Central memory CD8-positive, alpha-beta T cell (primary cell): ENCODE data around the gene SLC17A1.

Experiments used
- ATAC-seq: fragments of 150-1000 bp; cut with Tn5 transposase; replicated peaks from 2 replicates; pipeline ENCODE4 v1.10.0; 2022; ENCODE audit warnings: mild to moderate bottlenecking, moderate FRiP score, moderate number of reproducible peaks; ENCODE audit not compliant: poor library complexity, severe bottlenecking; ENCODE audit errors: extremely low read depth
- DNase-seq, 2 donors: peaks; one replicate each; pipeline ENCODE4 v3.0.0; 2021; ENCODE audit warnings: low spot score in 2 of 2
- H3K27ac Mint-ChIP-seq: one replicate; pipeline ENCODE4 v1.8.0; 2022; ENCODE audit warnings: low read depth, mild to moderate bottlenecking, moderate library complexity, mixed read lengths
- H3K27me3 Mint-ChIP-seq: one replicate; pipeline ENCODE4 v1.8.0; 2022; ENCODE audit warnings: mixed read lengths
- H3K36me3 Mint-ChIP-seq: one replicate; pipeline ENCODE4 v1.8.0; 2022; ENCODE audit warnings: mild to moderate bottlenecking, moderate library complexity, mixed read lengths; ENCODE audit not compliant: insufficient read depth
- H3K4me1 Mint-ChIP-seq: one replicate; pipeline ENCODE4 v1.8.0; 2022; ENCODE audit warnings: mixed read lengths
- H3K4me3 Mint-ChIP-seq: one replicate; pipeline ENCODE4 v1.8.0; 2022; ENCODE audit warnings: mild to moderate bottlenecking, moderate library complexity, mixed read lengths
- H3K9me3 Mint-ChIP-seq: one replicate; pipeline ENCODE4 v1.8.0; 2022; ENCODE audit warnings: mixed read lengths

SLC17A1 gene

DNA sequence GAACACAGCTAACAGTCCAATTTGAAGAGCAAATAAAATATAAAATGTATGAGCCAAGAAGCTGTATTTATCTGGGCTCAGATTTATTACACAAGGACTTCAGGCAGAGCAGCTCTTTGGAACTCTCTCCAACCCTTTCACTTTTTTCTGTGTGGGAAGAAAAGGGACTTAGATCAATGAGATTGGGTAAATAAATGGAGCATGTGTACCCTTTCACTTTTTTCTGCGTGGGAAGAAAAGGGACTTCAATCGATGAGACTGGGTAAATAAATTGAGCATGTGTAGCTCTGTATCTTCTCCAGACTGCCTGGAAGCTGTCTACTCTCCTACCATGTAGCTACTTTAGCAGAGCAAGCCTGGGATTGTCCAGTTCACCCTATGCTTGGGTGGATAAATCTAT, 31.5 kb upstream of the SLC17A1 start:
- no peak for ATAC-seq
- Mint-ChIP-seq H3K4me1 (peaks cover 40% of the 10 kb centered on the region), H3K4me3 (no peak overlapping the region), H3K36me3 (peaks cover 8% of the 10 kb centered on the region), H3K27me3 (peaks cover 21% of the 10 kb centered on the region), H3K9me3 (peaks cover 13% of the 10 kb centered on the region), H3K27ac (no peak overlapping the region)
- DNase-seq, result no peak

- Mint-ChIP-seq H3K27ac (no peak overlapping the region), H3K27me3 (peaks cover 28% of the 10 kb centered on the region), H3K4me1 (peaks cover 44% of the 10 kb centered on the region), H3K36me3 (peaks cover 8% of the 10 kb centered on the region), H3K9me3 (peaks cover 13% of the 10 kb centered on the region), H3K4me3 (no peak overlapping the region)
- ATAC-seq, result no peak
- DNase-seq, result no peak
These were observed 30.3 kb upstream of the SLC17A1 start for GRCh38 chr6:25862199-25862598.

DNA sequence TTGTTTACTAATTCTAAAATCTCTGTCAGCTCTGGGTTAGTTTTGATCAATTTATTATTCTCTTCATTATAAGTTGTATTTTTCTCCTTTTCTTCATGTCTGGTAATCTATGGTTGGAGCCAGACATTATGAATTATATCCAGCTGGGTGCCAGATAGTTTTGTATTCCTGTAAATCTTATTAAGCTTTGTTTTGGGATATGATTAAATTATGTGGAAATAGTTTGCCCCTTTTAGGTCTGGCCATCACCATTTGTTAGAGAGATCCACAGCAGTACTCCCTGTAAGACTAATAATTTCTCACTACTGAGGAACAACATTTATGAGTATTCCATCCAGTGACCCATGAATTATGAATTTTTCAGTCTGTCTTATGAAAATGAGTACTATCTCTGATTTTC, 20.9 kb upstream of the SLC17A1 start:
- ATAC-seq, result no peak
- no peak overlapping the region for H3K4me3 Mint-ChIP-seq

DNA sequence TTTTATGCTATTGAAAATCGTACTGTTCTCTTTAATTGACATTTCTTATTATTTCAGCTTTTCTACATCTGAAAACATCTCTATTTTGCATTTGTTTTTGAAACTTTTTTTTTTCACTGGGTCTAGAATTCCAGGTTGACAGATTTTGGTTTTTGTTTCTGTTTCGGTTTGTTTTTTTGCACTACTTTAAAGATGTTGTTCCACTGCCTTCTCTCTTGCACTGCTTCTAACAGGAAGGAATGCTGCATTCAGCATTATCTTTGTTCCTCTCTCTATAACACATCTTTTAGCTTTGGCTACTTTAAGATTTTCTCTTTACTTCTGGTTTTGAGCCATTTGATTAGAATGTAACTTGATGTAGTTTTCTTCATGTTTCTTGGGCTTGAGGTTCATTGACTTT, 20.1 kb upstream of the SLC17A1 start:
- Mint-ChIP-seq H3K9me3 (no peaks in the 10 kb centered on the region), H3K4me1 (peaks cover 6% of the 10 kb centered on the region), H3K4me3 (no peak overlapping the region), H3K27ac (no peak overlapping the region), H3K27me3 (peaks cover 5% of the 10 kb centered on the region), H3K36me3 (no peaks in the 10 kb centered on the region)
- DNase-seq, result no peak
- ATAC-seq, result no peak

More for the DNA sequence above, 20.9 kb upstream of the SLC17A1 start:
- Mint-ChIP-seq H3K36me3 (no peaks in the 10 kb centered on the region), H3K27me3 (peaks cover 2% of the 10 kb centered on the region), H3K9me3 (no peaks in the 10 kb centered on the region), H3K4me1 (peaks cover 6% of the 10 kb centered on the region), H3K27ac (no peak overlapping the region)
- DNase-seq, result no peak

- H3K36me3 Mint-ChIP-seq, result peaks cover 2% of the 10 kb centered on the region
- no peaks in the 10 kb centered on the region for H3K9me3 Mint-ChIP-seq
- no peaks in the 10 kb centered on the region for H3K4me1 Mint-ChIP-seq
- ATAC-seq (no peak), DNase-seq (no peak)
- H3K4me3 Mint-ChIP-seq, result no peak overlapping the region
- peaks cover 23% of the 10 kb centered on the region for H3K27me3 Mint-ChIP-seq
- no peak overlapping the region for H3K27ac Mint-ChIP-seq
These were observed 12.7 kb upstream of the SLC17A1 start for GRCh38 chr6:25844518-25844917.

DNA sequence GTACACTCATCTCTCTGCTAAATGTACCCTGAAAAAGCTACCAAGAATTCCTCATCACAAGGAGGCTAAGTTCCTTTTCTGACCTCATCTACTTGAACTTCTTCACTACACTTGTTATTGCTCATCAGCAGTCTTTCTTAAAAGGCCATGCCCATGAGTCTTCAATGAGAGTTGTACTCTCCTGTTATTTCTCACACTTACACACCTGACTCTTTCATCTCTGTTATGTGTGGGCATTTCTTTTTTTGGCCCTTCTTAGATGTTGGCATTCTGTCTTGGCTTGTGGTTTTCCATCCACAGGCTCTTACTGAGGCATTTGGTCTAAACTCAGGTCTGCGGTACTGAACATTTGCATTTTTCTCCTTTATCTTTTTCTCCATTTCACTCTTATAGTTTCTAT, 10.7 kb upstream of the SLC17A1 start:
- Mint-ChIP-seq H3K4me3 (no peak overlapping the region), H3K36me3 (peaks cover 2% of the 10 kb centered on the region), H3K9me3 (no peaks in the 10 kb centered on the region), H3K27ac (no peak overlapping the region), H3K4me1 (no peaks in the 10 kb centered on the region), H3K27me3 (peaks cover 23% of the 10 kb centered on the region)
- no peak for DNase-seq
- ATAC-seq, result no peak

GRCh38 chr6:25835442-25836283, 3.8 kb upstream of the SLC17A1 start:
- no peak for DNase-seq
- H3K9me3 Mint-ChIP-seq, result no peaks in the 10 kb centered on the region
- H3K4me1 Mint-ChIP-seq, result no peaks in the 10 kb centered on the region
- peaks cover 26% of the 10 kb centered on the region for H3K27me3 Mint-ChIP-seq
- H3K4me3 Mint-ChIP-seq, result no peak overlapping the region
- no peak for ATAC-seq
- no peak overlapping the region for H3K27ac Mint-ChIP-seq
- peaks cover 2% of the 10 kb centered on the region for H3K36me3 Mint-ChIP-seq

GRCh38 chr6:25834950-25835349, 3.1 kb upstream of the SLC17A1 start:
- H3K4me3 Mint-ChIP-seq, result no peak overlapping the region
- ATAC-seq (no peak), DNase-seq (no peak)
- no peaks in the 10 kb centered on the region for H3K4me1 Mint-ChIP-seq
- peaks cover 2% of the 10 kb centered on the region for H3K36me3 Mint-ChIP-seq
- H3K27me3 Mint-ChIP-seq, result peaks cover 26% of the 10 kb centered on the region
- H3K9me3 Mint-ChIP-seq, result no peaks in the 10 kb centered on the region
- H3K27ac Mint-ChIP-seq, result no peak overlapping the region

DNA sequence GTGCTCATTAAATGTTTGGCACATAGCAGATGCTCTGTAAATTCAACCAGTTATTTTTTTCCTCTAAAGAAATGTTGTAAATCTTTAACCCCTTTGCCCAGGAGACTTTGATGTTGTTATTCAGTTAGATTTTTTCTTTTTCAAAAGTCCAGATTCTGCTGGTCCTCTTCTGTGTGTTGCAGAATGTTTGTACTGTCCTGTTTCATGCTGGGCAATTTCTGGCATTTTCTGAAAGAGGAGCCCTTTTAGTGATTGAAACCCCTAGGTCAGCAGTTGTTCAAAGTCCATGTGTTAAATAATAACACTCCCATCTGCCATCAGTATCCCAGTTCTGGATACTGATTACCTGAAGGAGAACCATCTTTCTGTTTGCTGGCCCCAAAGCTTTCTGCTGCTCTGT, 1.3 kb upstream of the SLC17A1 start:
- H3K27me3 Mint-ChIP-seq, result peaks cover 31% of the 10 kb centered on the region
- ATAC-seq (no peak), DNase-seq (no peak)
- H3K27ac Mint-ChIP-seq, result no peak overlapping the region
- H3K9me3 Mint-ChIP-seq, result no peaks in the 10 kb centered on the region
- H3K4me1 Mint-ChIP-seq, result no peaks in the 10 kb centered on the region
- peaks cover 2% of the 10 kb centered on the region for H3K36me3 Mint-ChIP-seq
- H3K4me3 Mint-ChIP-seq, result no peak overlapping the region

DNA sequence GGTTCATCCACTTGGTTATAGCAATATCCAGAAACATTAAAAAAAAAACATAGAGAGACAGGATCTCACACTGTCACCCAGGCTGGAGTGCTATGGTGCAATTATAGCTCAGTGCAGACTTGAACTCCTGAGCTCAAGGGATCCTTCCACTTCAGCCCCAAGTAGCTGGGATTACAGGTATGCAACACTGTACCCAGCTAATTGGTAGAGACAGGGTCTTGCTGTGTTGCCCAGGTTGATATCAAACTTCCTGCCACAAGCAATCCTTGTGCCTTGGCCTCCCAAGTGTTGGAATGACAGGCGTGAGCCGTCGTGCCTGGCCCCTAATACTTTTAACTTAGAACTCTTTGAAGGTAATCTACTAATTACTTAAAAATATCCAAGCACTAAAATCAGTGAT, 818 bp upstream of the SLC17A1 start:
- ATAC-seq, result no peak
- H3K4me1 Mint-ChIP-seq, result no peaks in the 10 kb centered on the region
- peaks cover 2% of the 10 kb centered on the region for H3K36me3 Mint-ChIP-seq
- H3K27ac Mint-ChIP-seq, result no peak overlapping the region
- no peaks in the 10 kb centered on the region for H3K9me3 Mint-ChIP-seq
- peaks cover 36% of the 10 kb centered on the region for H3K27me3 Mint-ChIP-seq
- H3K4me3 Mint-ChIP-seq, result no peak overlapping the region
- no peak for DNase-seq

DNA sequence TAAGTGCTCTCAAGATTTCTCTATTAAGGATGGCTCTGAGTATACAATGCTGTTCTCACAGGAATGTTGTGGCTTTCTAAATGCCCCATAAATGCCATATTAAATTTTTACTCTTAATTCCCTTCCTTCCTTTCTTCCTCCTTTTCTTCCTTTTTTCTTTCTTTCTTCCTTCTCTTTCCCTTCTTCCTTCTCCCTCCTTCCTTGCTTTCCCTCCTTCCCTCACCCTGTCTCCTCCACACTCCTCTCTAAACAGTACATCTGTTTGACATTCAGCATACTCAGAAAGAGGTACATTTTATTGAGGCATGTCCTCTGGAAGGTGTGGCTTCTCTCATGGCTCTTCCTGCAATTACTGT, 433 bp upstream of the SLC17A1 start:
- DNase-seq, result no peak
- Mint-ChIP-seq H3K36me3 (peaks cover 2% of the 10 kb centered on the region), H3K27me3 (peaks cover 40% of the 10 kb centered on the region), H3K4me1 (no peaks in the 10 kb centered on the region), H3K27ac (no peak overlapping the region), H3K9me3 (no peaks in the 10 kb centered on the region), H3K4me3 (no peak overlapping the region)
- no peak for ATAC-seq

- peaks cover 54% of the 10 kb centered on the region for H3K27me3 Mint-ChIP-seq
- no peak overlapping the region for H3K27ac Mint-ChIP-seq
- DNase-seq, result no peak
- H3K36me3 Mint-ChIP-seq, result peaks cover 2% of the 10 kb centered on the region
- H3K4me1 Mint-ChIP-seq, result no peaks in the 10 kb centered on the region
- peaks cover 8% of the 10 kb centered on the region for H3K9me3 Mint-ChIP-seq
- no peak for ATAC-seq
- no peak overlapping the region for H3K4me3 Mint-ChIP-seq
These were observed 1.4 kb downstream of the SLC17A1 start for GRCh38 chr6:25830458-25830857.

DNA sequence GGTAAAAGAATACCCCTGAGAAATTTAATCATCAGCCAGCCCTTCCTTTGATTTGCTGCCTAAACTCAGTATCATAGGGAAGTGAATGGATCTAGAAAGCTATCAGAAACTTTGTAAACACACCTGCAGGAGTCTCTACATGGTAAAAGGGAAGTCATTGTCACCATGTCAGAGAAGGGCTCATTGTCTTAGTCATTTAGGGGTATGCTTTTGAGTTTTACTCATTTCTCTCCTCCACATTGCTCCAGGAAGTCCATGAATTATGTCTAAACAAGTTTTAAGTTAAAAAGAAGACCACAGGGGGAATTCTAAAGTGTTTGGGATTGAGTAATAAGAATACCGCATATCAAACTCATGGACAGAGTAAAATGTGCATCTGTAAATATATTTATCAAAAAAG, 2.5 kb downstream of the SLC17A1 start:
- Mint-ChIP-seq H3K27me3 (peaks cover 65% of the 10 kb centered on the region), H3K4me1 (no peaks in the 10 kb centered on the region), H3K36me3 (peaks cover 2% of the 10 kb centered on the region), H3K27ac (no peak overlapping the region), H3K4me3 (no peak overlapping the region), H3K9me3 (peaks cover 11% of the 10 kb centered on the region)
- ATAC-seq (no peak), DNase-seq (no peak)
